Ishikawa (cell line): ENCODE measurements around the gene MVK.

Source experiments
- CEBPB ChIP-seq: IDR thresholded peaks from 2 replicates; pipeline ENCODE4 v1.6.1; 2012
- CREB1 ChIP-seq: IDR thresholded peaks from 2 replicates; pipeline ENCODE4 v1.6.1; 2012; ENCODE audit warnings: low read depth
- EGR1 ChIP-seq: IDR thresholded peaks from 2 replicates; pipeline ENCODE4 v1.6.1; 2012
- EP300 ChIP-seq: IDR thresholded peaks from 2 replicates; pipeline ENCODE4 v1.6.1; 2012; ENCODE audit warnings: borderline replicate concordance
- FOXM1 ChIP-seq: IDR thresholded peaks from 2 replicates; pipeline ENCODE4 v1.6.1; 2012; ENCODE audit warnings: low read depth, borderline replicate concordance
- NFIC ChIP-seq: IDR thresholded peaks from 2 replicates; pipeline ENCODE4 v1.6.1; 2012
- RAD21 ChIP-seq: IDR thresholded peaks from 2 replicates; pipeline ENCODE4 v1.6.1; 2012; ENCODE audit warnings: low read depth
- TAF1 ChIP-seq: IDR thresholded peaks from 2 replicates; pipeline ENCODE4 v1.6.1; 2012; ENCODE audit warnings: low read depth, mild to moderate bottlenecking
- TCF12 ChIP-seq: IDR thresholded peaks from 2 replicates; pipeline ENCODE4 v1.6.1; 2012; ENCODE audit warnings: low read depth
- TEAD4 ChIP-seq: IDR thresholded peaks from 2 replicates; pipeline ENCODE4 v1.6.1; 2012
- YY1 ChIP-seq: IDR thresholded peaks from 2 replicates; pipeline ENCODE4 v1.6.1; 2012; ENCODE audit warnings: low read depth
- ZBTB7A ChIP-seq: IDR thresholded peaks from 2 replicates; pipeline ENCODE4 v1.6.1; 2012; ENCODE audit warnings: low read depth
- TF ChIP-seq, protein P1 (sequence below): IDR thresholded peaks from 2 replicates; pipeline ENCODE4 v1.6.1; 2012; ENCODE audit warnings: low read depth, mild to moderate bottlenecking
- TF ChIP-seq, protein P2 (sequence below): IDR thresholded peaks from 2 replicates; pipeline ENCODE4 v1.6.1; 2012
- TF ChIP-seq, protein P3 (sequence below): IDR thresholded peaks from 2 replicates; pipeline ENCODE4 v1.6.1; 2012

Gene MVK

DNA sequence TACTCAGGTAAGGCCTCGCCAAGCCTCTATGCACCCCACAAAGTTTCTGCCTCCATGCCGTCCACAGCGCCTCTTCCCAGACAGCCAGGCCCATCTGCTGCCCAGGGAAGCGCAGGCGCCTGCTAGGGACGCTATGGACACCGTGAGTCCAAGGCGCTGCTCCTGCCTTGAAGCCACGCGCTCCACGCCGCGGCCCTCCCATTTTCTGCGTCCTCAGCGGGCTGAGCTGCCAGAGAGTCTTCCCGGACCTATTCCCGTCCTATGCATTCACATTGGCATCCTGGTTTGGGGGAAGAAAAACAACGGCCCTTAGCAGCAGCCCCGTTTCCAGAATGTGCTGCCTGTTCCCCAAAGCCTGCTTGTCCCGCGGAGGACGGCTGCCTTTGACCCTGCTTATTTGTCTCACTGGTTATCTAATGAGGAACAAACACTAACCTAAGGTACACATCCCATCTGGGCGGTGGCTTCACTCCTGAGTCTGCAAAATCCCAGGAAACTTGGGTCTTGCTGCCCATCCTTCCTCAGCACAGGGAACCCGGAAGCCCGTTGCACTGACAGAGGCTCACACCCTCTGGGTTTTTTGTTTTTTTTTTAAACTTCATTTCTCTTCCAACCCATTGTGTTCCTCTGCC is 38.2 kb upstream of the MVK start:
- TF ChIP-seq, protein P1, sequence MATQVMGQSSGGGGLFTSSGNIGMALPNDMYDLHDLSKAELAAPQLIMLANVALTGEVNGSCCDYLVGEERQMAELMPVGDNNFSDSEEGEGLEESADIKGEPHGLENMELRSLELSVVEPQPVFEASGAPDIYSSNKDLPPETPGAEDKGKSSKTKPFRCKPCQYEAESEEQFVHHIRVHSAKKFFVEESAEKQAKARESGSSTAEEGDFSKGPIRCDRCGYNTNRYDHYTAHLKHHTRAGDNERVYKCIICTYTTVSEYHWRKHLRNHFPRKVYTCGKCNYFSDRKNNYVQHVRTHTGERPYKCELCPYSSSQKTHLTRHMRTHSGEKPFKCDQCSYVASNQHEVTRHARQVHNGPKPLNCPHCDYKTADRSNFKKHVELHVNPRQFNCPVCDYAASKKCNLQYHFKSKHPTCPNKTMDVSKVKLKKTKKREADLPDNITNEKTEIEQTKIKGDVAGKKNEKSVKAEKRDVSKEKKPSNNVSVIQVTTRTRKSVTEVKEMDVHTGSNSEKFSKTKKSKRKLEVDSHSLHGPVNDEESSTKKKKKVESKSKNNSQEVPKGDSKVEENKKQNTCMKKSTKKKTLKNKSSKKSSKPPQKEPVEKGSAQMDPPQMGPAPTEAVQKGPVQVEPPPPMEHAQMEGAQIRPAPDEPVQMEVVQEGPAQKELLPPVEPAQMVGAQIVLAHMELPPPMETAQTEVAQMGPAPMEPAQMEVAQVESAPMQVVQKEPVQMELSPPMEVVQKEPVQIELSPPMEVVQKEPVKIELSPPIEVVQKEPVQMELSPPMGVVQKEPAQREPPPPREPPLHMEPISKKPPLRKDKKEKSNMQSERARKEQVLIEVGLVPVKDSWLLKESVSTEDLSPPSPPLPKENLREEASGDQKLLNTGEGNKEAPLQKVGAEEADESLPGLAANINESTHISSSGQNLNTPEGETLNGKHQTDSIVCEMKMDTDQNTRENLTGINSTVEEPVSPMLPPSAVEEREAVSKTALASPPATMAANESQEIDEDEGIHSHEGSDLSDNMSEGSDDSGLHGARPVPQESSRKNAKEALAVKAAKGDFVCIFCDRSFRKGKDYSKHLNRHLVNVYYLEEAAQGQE = no peak
- TF ChIP-seq YY1 (no peak), EP300 (no peak), CEBPB (no peak), NFIC (no peak), CREB1 (no peak), RAD21 (no peak), EGR1 (no peak), TEAD4 (no peak), ZBTB7A (no peak), TCF12 (no peak), FOXM1 (no peak), TAF1 (no peak)
- TF ChIP-seq, protein P2, sequence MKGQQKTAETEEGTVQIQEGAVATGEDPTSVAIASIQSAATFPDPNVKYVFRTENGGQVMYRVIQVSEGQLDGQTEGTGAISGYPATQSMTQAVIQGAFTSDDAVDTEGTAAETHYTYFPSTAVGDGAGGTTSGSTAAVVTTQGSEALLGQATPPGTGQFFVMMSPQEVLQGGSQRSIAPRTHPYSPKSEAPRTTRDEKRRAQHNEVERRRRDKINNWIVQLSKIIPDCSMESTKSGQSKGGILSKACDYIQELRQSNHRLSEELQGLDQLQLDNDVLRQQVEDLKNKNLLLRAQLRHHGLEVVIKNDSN = no peak
- TF ChIP-seq, protein P3, sequence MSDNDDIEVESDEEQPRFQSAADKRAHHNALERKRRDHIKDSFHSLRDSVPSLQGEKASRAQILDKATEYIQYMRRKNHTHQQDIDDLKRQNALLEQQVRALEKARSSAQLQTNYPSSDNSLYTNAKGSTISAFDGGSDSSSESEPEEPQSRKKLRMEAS = no peak

DNA sequence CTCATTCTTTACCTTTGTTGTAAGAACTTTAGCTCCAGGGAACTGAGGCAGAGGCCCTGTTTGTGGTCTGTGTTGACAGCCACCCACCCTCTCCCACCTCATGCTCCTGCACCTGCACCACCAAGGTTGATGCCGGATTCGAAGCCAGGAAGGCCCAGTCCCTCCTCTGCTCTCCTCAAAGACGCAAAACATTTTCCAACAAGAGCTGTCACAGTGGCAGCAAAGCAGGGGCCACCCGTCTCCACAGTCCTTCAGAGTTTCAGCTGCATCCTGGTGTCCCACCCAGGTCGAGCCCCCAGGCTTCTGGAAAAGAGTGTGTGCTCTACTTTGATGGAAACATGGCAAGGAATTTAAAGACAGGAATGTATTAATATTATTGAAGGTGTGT is 37.7 kb upstream of the MVK start:
- TF ChIP-seq YY1 (no peak), NFIC (no peak), CREB1 (no peak), TCF12 (no peak), CEBPB (no peak), RAD21 (no peak), FOXM1 (no peak), ZBTB7A (no peak), TEAD4 (no peak), EP300 (no peak), TAF1 (no peak), EGR1 (no peak)
- TF ChIP-seq, protein P1 = no peak
- TF ChIP-seq, protein P3 = no peak
- TF ChIP-seq, protein P2 = no peak

DNA sequence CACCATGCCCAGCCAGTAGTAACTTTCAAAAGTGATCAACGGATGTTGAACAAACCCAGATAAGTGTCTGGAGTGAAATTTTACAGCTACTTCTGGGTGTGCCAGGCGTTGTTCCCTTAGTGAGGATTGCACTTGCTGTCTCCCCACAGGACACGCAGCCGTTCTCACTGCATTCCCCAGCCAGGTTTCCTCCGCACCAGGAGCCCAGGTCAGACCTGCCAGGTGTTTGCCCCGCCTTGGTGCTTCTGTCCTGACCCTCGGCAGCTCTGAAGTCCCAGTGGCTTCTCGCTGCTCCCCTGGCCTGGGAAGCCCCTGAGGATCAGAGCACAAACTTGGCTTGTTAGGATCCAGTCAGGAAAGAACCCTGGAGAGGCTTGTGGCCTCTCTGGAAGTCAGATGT is 36.5 kb upstream of the MVK start:
- TF ChIP-seq ZBTB7A = no peak
- no peak for TF ChIP-seq TAF1

DNA sequence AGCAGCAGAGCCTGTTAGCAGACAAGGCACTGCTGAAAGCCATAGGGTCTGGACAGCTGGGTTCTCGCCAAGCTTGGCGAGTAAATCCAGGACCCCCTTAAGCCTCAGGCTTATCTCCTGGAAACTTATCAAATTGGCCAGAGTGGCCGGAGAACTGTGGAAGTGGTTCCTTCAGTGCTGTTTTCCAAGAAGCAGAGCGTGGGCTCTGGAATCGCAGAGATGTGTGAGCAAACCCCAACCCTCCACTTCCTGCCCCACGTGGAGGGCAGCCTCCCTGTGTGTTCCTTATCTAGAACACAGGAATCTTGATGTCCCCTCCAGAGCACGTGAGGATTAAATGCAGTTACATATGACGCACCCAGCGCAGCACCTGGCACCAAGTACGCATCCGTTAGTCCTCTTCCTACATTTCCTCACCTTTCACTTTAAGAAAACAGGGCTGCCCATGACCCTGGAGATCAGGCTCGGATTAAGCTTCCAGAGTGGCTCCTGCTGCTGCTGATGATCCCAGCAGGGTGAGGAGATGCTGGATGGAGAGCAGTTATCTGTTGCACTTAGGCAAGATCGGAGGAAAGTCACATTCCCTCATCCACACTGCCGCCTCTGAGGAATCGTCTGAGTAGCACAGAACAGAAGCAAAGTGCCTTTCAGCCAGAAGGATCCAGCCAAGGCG is 35.3 kb upstream of the MVK start:
- TF ChIP-seq FOXM1 (no peak), TAF1 (no peak), ZBTB7A (no peak), CEBPB (no peak), TCF12 (no peak), YY1 (no peak), CREB1 (no peak), RAD21 (no peak), TEAD4 (no peak), EP300 (no peak), NFIC (no peak), EGR1 (no peak)
- TF ChIP-seq, protein P2 = no peak
- TF ChIP-seq, protein P1 = no peak
- TF ChIP-seq, protein P3 = no peak
